Astrocyte of the cerebellum (primary cell): ENCODE measurements around the gene SMG6.

Experiments used
- DNase-seq: peaks from one replicate; pipeline ENCODE4 v3.0.0-alpha.2; 2011; ENCODE audit warnings: low read depth
- H3K4me3 ChIP-seq: 2 replicates; pipeline ENCODE4 v1.5.1; 2011; ENCODE audit warnings: mild to moderate bottlenecking, low read depth, low read length, moderate library complexity
- in situ Hi-C: cut with HindIII; loops from 2 replicates; pipeline ENCODE4 v1.10.0; 2017; ENCODE audit warnings: low sequenced_read_pairs
- TF ChIP-seq, protein P1 (sequence below): IDR thresholded peaks from 2 replicates; pipeline ENCODE4 v1.5.1; 2012; ENCODE audit warnings: low read length, low read depth, moderate library complexity, mild to moderate bottlenecking; ENCODE audit errors: missing control alignments

SMG6 gene

GRCh38 chr17:2176499-2177169, 127.0 kb downstream of the SMG6 start:
- TF ChIP-seq, protein P1, sequence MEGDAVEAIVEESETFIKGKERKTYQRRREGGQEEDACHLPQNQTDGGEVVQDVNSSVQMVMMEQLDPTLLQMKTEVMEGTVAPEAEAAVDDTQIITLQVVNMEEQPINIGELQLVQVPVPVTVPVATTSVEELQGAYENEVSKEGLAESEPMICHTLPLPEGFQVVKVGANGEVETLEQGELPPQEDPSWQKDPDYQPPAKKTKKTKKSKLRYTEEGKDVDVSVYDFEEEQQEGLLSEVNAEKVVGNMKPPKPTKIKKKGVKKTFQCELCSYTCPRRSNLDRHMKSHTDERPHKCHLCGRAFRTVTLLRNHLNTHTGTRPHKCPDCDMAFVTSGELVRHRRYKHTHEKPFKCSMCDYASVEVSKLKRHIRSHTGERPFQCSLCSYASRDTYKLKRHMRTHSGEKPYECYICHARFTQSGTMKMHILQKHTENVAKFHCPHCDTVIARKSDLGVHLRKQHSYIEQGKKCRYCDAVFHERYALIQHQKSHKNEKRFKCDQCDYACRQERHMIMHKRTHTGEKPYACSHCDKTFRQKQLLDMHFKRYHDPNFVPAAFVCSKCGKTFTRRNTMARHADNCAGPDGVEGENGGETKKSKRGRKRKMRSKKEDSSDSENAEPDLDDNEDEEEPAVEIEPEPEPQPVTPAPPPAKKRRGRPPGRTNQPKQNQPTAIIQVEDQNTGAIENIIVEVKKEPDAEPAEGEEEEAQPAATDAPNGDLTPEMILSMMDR, result no peak
- DNase-seq, result no peak
- H3K4me3 ChIP-seq, result no peak overlapping the region
- in situ Hi-C loops, result loop anchor here (10.0 kb wide), 1 partner anchor 112 kb away; no protein-coding TSS in a partner anchor

- TF ChIP-seq, protein P1, result no peak
- no peak for DNase-seq
- in situ Hi-C loops, result loop anchor here (10.0 kb wide), 1 partner anchor 110 kb away; no protein-coding TSS in a partner anchor
- no peak overlapping the region for H3K4me3 ChIP-seq
These were observed 128.3 kb downstream of the SMG6 start for GRCh38 chr17:2175294-2175628.

DNA sequence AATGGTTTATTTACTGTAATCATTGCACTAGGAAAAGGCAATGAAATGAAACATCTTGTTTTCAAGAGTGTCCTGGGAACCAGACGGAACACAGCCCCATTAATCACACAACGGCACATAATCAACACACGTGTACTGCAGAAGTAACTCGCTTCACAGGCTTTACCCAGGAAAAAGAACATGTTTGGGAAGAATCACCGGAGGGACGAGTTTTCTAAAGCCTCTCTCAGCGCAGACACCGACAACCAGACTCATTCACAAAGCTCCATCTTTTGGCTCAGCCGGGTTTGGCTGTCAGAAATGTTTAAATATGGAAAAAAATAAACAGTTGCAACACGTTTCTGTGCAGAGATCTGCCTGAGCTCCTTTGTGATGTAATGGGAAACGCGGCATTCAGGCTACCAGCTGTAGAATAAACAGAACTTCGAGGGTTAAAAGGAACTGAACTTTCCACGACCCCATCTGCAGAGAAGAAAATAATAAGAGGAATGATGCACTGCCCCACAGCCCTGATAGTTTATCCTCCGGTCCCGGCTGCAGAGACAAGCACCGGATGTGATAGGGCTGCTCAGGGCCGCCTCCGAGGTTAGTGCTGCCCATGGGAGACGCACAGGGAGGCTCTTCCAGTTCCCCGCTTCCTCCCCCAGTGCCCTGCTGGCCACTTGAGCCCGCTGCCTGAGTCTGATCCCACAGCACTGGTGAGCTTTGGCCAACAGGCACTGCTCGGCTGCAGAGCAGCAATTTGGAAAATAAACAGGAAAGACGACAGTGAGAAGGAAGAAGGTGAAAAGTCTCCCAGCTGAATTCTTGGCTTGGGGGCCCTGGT, 128.9 kb downstream of the SMG6 start:
- in situ Hi-C loops, result loop anchor here (10.0 kb wide), 1 partner anchor 110 kb away; no protein-coding TSS in a partner anchor
- TF ChIP-seq, protein P1, result no peak
- H3K4me3 ChIP-seq, result no peak overlapping the region
- DNase-seq, result peak; percentile 78

- H3K4me3 ChIP-seq, result no peak overlapping the region
- no peak for DNase-seq
- TF ChIP-seq, protein P1, result no peak
- in situ Hi-C loops, result loop anchor here (10.0 kb wide), 1 partner anchor 109 kb away; no protein-coding TSS in a partner anchor
These were observed 129.6 kb downstream of the SMG6 start for GRCh38 chr17:2174014-2174413.

GRCh38 chr17:2172999-2173398, 130.6 kb downstream of the SMG6 start:
- in situ Hi-C loops, result loop anchor here (10.0 kb wide), 1 partner anchor 108 kb away; no protein-coding TSS in a partner anchor
- no peak for DNase-seq
- no peak overlapping the region for H3K4me3 ChIP-seq
- TF ChIP-seq, protein P1, result no peak

- DNase-seq, result peak; percentile 94
- H3K4me3 ChIP-seq, result no peak overlapping the region
- in situ Hi-C loops, result loop anchor here (10.0 kb wide), 1 partner anchor 107 kb away; no protein-coding TSS in a partner anchor
- TF ChIP-seq, protein P1, result no peak
These were observed 131.3 kb downstream of the SMG6 start for GRCh38 chr17:2172077-2172851.
